ENCODE results near the gene CCR4.
A peak's percentile ranks its signal among the peaks of the same experiment; 100 is the strongest.
"Not testable (repeated sequence)": the region's sequence is repeated elsewhere in the genome, so short reads cannot be mapped to it uniquely, and the experiment has no call there.

Gene CCR4

DNA sequence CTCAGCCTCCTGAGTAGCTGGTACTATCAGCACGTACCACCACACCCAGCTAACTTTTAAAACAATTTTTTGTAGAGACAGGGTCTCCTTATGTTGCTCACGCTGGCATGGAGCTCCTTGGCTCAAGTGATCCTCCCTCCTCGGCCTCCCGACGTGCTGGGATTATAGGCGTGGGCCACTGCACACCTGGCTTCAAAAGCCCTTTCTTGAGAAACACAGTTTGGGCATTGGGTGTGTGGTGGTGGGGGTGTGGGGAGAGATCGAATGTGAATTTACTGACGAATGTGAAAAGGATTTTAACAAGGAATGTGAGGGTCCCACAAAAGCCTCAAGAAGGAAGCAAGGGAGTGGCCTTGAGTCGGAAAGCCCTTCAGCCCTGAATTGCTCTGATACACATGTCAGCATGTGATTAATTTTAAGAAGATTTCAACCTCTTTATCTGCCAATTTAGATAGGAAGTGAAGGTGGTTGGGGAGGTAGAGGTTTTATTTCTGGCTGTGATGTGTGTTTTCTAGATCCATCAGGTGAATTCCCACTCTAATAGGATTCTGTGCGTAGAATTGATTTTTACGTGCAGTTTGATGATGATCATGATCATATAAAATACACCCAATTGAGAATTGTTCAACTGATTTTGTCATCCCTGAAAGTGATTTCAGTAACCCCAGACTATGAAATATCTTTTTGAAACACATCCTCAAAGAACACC lies 1.1 kb downstream of the CCR4 start:
- peak; percentile 16 for DNase-seq

DNA sequence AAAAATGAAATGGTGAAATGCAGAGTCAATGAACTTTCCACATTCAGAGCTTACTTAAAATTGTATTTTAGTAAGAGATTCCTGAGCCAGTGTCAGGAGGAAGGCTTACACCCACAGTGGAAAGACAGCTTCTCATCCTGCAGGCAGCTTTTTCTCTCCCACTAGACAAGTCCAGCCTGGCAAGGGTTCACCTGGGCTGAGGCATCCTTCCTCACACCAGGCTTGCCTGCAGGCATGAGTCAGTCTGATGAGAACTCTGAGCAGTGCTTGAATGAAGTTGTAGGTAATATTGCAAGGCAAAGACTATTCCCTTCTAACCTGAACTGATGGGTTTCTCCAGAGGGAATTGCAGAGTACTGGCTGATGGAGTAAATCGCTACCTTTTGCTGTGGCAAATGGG lies 3.1 kb downstream of the CCR4 start:
- peak; percentile 14 for DNase-seq

DNA sequence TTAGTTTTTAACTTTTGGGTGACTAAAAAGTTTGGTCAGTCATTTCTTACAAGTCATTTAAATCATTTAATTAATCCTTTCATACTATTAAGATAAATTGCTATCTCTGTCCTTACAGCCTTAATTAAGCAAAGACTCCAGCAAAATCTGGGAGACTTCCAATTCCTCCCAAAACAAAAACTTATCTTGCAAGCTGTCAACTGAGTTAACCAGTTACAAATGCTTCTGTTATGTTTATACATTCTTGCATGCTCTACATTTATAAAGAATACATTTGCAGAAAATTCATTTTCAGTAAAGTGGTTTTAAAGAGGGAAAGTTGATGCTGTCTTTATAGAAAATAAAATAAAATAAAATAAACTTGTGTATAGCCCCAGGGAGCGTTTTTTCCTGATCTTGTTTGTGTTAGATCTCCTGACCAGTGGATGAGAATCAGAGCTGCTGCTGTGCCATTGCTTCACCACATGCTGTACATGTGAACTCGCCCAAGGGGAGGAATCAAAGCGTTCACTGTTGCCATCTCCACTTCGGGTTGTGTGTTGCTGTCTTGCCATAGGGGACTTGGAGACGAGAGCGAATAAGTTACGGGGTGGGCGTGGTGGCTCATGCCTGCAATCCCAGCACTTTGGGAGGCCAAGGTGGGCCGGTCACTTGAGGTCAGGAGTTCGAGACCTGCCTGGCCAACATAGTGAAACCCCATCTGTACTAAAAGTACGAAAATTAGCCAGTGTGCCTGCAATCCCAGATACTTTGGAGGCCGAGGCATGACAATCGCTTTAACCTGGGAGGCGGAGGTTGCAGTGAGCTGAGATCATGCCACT lies 5.5 kb downstream of the CCR4 start:
- DNase-seq, result no peak

DNA sequence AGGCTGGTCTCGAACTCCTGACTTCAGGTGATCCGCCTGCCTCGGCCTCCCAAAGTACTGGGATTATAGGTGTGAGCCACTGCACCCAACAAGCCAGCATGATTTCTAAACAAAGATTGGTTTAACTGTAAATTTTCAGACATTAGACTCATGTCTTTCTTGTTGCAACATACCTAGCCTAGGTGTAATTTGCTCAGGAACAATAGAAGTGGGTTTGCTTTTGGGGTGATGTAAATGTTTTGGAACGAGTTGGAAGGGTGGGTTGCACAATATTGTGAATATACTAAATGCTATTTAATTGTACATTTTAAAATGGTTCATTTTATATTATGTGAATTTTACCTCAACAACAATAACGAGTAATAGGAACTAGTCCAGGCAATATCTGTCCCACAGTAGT lies 7.1 kb downstream of the CCR4 start:
- DNase-seq, result no peak

DNA sequence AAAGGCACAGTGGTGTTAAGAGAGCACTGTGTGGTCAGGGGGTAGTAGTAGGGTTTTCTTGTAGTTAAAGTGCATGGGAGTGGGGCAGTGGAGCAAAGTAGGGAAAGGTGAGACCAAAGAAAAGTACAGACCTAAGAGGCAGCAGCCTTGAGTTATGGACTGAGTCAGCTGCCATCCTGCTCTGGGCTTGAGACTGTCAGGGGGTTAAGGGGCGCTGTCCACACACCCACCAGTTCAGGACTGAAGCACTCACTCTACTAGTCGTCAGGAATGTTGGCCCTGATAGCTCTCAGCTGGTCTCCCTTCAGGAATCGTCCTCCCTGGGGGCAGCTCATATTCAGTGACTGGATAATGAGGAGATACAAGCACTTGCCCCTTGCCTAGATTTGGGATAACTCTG lies 7.9 kb downstream of the CCR4 start:
- DNase-seq, result no peak

DNA sequence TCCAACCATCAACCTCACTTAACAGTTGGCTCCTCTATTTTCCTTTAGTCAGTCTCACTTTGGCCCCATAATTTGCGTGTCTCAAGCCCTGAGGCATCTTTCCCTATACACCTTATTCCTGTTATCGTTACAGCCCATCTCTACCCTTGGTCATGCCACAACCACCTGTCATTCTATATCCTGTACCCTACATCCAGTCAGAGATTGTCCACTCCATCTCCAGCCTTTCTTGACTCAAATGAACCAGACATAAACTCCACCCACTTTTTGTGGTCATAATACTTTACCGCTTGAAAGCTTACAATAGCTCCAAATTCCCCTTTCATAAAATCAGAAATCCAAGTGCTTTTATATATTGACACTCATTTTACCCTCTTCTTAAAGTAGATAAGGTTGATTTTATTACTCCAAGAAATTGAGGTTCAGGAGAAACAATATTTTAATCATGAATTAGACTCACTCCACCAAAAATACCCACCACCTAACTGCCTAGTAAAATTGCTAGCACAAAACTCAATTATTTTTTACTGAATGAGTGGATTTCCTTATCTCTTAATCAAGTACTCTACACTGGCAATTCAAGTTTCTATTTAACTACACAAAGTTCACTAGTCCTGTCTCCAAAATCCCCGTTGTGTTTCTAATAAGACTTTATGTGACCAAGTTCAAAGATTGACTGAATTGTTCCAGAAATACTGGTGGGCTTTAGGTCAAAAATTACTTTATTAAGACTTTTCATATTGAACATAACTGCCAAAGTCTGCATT lies 9.1 kb downstream of the CCR4 start:
- no peak for DNase-seq

DNA sequence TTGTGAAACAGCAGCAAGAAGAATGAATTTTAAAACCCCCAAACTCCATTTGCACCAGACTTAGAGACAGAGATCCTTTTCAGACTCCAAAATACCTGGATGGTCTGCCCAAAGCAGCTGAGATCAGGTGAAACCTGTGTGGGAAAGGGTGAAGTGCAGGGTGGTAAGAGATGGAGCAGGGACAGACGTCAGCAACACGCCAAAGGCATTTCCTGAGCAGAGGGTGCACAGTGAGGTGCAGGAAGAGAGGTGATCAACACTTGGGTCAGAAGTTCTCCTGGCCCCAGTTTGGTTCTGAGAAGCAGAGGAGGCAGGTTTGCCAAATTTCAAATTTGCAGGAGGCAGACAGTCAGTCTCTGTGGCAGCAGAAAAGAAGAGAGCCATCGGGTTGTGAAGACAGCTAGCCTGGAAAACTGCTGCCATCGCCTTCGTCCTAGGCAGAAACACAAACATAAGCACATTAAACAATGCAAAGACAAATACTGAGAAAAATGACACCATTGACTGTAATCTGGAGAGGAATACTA lies 9.8 kb downstream of the CCR4 start:
- DNase-seq, result peak; percentile 50

DNA sequence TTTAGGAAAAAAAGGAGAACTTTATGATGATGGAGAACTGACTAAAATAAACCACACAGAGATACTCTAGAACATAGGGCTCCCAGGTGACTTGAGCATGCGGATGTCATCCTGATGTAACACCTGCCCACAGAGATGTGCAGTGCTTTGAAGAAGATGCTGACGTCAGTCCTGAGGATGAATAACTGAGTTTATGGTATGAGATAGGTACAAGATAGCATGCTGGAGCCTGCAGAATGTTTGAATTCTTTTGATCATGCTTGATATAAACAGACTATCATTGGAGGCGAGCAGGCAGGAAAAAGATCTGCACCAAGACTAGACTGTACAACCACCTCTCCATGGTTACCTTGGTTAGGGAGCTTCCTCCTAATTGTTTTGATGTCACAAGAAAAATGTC lies 12.4 kb downstream of the CCR4 start:
- DNase-seq, result peak; percentile 60

DNA sequence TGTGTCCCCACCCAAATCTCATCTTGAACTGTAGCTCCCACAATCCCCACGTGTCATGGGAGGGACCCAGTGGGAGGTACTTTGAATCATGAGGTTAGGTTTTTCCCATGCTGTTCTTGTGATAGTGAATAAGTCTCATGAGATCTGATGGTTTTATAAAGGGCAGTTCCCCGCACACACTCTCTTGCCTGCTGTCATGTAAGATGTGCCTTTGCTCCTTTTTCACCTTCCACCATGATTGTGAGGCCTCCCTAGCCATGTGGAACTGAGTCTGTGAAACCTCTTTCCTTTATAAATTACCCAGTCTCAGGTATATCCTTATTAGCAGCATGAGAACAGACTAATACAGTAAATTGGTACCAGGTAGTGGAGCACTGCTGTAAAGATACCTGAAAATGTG lies 13.3 kb downstream of the CCR4 start:
- DNase-seq, result not testable (repeated sequence)

DNA sequence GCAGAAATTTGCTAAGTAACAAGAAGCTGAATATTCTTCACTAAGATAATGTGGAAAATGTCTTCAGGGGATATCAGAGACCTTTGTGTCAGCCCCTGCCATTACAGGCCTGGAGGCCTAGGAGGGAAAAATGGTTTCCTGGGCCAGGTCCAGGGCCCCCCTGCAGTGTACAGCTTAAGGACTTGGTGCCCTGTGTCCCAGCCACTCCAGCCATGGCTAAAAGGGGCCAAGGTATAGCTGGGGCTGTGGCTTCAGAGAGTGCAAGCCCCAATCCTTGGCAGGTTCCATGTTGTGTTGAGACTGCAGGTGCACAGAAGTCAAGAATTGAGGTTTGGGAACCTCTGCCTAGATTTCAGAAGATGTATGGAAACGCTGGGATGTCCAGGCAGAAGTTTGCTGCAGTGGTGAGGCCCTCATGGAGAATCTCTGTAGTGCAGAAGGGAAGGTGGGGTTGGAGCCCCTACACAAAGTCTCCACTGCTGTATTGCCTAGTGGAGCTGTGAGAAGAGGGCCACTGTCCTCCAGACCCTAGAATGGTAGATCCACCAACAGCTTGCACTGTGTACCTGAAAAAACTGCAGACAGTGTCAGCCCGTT lies 14.3 kb downstream of the CCR4 start:
- not testable (repeated sequence) for DNase-seq

DNA sequence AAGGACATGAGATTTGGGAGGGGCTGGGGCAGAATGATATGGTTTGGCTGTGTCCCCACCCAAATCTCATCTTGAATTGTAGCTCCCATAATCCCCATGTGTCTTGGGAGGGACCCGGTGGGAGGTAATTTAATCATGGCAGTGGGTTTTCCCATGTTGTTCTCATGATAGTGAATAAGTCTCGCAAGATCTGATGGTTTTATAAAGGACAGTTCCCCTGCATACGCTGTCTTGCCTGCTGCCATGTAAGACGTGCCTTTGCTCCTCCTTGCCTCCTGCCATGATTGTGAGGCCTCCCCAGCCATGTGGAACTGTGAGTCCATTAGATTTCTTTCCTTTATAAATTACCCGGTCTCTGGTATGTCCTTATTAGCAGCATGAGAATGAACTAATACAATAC lies 15.2 kb downstream of the CCR4 start:
- not testable (repeated sequence) for DNase-seq

DNA sequence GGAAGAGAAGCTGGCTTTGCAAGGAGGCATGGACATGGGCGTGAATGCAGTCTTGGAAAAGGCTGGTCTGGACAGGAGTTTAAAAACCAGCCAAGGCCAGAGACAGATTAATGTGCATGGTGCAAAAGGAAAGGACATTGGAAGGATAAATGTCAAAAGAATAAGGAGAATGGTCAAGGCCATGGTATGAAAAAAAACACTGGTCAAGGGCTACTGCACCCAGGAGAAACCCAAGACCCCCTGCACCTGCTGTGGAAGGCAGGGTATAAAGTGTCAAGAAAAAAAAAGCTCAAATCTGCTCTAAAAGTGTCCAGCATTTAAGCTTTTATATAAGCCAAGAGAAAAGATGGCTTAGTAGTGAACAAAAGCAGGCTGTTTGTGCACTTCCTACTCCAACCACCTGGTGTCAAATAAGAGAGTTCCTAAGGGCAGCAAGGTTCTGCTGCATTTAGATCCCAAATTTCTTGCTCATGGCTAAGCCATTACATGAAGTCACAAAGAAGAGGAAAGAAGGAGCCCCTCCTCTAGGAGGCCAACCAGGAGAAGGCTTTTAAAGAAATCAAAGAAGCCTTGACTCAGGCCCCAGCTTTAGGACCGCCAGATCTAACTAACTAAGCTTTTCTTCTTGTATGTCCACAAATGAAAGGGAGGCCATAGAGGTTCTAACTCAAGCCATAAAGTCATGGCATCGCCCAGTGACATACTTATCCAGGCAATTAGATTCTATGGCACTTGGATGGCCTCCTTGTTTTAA lies 16.9 kb downstream of the CCR4 start:
- no peak for DNase-seq

DNA sequence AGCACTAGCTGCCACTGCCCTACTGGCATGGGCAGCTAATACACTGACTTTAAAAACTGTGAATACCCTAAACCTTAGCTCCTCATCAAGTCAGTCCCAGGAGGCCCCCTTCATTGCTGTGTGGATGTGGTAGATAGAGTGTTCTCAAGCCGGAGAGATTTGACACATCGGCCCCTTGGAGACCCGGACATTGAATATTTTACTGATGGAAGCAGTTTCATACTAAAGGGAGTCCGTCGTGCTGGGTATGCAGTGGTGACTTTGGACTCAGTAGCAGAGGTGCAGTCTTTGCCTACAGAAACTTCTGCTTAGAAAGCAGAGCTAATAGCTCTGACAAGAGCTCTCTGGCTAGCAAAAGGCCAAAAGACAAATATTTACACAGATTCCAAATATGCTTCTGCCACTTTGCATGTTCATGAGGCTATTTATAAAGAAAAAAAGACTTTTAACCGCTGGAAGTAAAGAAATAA lies 17.5 kb downstream of the CCR4 start:
- DNase-seq, result no peak

DNA sequence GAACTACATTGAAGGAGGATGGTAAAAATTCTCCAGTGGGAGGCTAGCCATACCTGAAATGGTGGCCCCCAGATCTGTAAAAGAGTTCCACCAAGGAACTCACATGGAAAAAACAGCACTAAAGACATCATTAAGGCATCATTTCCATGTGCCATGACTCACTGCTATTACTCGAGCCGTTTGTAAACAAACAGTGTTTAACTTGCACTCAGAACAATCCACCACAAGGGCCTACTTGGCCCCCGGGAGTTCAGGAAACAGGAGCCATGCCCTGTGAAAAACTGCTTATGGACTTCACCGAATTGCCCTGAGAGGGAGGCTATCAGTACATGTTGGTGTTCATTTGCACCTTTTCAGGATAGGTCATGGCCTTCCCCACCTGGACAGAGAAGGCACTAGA lies 18.2 kb downstream of the CCR4 start:
- DNase-seq, result no peak

DNA sequence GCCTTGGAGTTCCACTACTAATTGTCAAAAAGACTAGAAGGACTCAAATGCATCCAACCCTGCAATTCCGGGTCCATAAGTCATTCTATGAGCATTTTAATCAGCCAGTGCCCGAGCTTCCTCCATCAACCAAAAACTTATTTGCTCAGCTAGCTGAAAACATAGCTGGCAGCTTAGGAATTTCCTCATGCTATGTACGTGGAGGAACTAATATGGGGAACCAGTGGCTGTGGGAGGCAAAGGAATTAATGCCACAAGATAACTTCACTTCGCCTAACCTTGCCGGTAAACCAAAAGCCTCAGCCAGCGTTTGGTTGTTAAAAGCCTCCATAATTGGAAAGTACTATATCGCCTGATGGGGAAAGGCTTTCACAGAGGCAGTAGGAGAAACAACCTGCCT lies 19.8 kb downstream of the CCR4 start:
- not testable (repeated sequence) for DNase-seq

DNA sequence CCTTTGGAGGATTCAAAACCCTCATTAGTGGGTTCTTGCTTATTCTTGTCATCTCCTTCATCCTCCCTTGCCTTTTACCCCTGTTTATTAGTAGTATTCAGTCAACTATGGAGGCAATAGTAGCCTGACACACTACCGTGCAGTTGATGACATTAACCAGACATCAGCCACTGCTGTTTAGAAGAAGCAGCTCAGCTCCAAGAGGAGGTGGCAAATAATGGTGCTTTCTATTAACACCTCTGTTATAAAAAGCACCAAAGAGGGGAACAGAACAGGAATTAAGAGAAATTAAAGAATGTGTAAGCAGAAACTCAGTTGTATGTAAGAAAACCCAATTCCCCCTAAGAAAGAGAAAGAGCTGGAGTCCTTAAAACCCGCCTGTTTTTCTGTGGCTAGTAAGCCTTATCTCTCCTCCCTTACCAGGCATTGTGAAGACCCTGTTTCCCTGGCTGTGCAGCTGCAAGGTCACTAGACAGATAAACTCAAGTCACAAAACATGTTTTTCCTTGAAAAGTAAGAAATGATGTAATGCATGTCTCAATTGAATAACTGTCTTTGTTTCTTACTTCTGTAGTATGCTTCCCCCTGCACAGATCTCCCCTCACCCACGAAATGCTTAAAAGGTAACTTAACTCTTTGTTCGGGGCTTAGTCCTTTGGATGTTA lies 21.2 kb downstream of the CCR4 start:
- DNase-seq, result no peak

DNA sequence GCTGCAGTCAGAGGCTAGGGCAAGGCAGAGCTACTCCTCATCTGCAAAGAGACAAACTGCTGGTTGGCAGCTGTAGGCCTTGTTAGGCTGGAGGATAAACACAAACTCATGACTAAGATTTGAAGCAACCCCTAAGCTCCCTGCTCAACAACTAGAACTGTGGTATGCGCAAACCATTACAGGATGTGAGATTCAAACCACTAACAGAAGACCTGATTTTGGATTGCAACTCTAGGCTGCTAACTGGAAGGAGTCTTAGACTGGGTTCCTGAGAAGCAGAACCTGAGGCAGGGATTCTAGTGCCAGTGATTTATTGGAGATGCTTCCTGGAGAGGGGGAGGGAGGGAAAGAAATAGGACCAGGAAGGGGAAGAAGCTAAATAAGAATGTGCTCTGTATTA lies 22.5 kb downstream of the CCR4 start:
- no peak for DNase-seq

DNA sequence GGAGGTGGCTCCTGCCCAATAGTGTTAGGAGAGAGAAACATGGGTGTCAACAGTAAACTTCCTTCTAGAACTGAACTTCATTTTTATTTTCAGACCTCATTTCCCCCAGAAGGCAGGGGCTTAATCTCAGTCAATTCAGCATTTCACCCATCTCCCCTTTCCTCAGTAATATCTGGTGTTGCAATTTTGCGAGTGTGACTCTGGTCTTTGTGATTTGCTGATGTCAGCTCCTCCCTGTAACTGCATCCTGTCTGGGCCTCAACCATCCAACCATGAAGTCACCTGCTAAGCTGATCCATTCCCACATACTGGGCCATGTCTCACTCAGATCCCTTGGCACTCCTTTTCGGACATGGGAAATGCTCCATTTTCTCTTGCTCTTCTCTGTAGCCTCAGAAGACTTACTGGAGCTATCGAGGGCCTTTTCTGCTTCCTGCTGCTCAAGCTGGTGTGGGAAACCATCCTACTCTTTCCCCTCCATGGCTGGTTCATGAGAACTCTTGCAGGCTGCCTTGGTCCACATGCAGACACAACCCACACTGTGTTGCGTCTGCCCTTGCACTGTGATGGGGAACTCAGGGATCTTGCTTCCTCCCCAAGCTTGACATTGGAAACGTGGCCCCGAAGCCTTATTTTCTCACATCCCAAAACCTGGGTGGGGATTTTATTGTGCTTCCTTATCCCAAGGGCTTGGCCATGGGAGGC lies 24.6 kb downstream of the CCR4 start:
- DNase-seq, result no peak

DNA sequence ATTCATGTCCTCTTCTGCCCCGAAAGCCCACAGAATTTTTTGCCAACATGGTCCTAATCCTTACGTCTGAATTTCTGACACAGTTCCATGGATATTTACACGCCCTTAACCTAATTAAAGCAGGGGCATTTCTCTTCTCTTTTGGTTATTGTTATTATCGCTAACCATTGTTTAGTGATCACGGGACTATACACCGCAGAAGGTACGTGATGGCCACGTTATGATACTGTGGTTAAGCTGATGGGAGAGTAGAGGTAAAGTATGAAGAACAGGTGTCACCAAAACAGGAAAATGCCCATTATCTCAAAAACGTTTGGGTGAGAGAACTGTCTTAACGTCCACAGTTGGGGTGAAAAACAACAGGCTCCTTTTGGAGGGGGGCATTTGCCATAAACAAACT lies 26.4 kb downstream of the CCR4 start:
- no peak for DNase-seq

DNA sequence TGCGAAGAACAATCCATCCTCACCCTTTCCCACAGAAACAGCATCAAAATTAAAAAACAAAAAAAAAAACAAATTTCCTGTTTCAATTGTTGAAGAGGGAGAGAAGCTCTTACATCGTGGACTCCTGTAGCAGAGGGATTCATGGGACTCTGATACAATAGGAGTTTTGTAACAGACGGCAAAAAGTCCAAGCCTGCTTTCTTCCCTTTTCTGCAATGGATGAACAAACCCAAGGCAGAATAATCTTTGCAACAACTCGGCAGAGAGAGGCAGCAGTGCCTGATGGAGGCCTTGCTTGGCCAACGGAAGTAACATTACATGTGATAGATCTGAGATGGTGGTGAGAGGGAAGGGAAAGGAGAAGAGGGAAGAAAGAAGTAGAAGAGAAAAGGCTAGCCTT lies 26.9 kb downstream of the CCR4 start:
- no peak for DNase-seq

DNA sequence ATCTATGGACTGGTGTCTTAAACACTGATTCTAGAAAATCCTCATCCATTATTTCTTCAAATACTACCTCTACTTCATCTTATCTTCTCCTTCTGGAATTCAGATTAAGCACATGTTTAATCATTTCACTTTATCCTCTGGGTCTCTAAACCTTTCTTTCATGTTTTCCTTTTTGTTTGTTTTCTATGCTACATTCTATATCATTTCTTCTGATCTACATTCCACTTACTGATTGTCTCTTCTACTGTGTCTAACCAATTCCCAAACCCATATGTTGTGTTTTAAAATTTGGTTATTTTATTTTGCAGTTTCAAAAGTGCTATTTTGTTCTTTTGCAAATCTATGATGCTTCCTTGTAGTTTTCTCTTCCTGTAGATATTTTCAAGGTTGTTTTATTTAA lies 31.7 kb downstream of the CCR4 start:
- no peak for DNase-seq
